Activated T-cell treated with anti-CD3 and anti-CD28 coated beads, Interleukin-2, amount 50 U/mL, for 48 hours (primary cell): Measurements from ENCODE around the gene ACTR3.

Experiments
- DNase-seq, 2 experiments: peaks; one replicate each; pipeline ENCODE4 v3.0.0-alpha.2; 2020

Gene ACTR3

DNA sequence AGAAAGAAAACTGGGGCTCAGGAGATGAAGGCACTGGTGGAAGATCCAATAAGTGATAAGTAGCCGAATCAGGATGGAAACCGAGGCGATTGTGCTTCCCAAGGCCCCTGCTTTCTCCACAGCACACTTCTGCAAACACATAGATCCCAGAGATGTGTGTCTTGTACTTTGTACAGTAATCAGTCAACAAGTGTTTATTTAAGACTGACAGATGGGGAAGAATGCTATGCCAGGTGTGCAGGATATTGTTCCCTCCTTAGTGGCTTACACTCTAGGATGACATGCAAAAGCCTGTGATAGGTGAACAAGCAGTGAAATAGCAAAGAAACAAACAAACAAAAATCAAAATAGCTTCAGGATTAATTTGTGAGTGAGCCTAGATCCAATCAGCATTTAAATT is 116.6 kb downstream of the ACTR3 start:
- DNase-seq = no peak

DNA sequence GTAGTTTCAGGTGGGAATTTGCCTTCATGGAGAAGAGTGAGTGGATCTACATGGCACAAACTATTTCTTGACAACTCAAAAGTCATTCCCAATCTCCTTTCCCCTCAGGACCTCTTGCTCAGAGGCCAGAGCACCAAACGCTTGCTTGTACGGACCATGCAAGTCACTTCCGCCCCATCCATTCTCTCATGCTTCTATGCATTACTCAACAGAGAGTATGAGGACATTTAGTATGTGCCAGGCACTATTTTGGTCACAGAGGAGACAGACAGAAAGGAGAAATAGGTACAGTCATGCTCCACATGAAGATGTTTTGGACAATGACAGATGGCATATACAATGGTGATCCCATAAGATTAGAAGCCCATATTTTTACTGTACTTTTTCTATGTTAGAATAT is 117.5 kb downstream of the ACTR3 start:
- DNase-seq = no peak

GRCh38 chr2:114008720-114009119 is 118.8 kb downstream of the ACTR3 start:
- DNase-seq = no peak

DNA sequence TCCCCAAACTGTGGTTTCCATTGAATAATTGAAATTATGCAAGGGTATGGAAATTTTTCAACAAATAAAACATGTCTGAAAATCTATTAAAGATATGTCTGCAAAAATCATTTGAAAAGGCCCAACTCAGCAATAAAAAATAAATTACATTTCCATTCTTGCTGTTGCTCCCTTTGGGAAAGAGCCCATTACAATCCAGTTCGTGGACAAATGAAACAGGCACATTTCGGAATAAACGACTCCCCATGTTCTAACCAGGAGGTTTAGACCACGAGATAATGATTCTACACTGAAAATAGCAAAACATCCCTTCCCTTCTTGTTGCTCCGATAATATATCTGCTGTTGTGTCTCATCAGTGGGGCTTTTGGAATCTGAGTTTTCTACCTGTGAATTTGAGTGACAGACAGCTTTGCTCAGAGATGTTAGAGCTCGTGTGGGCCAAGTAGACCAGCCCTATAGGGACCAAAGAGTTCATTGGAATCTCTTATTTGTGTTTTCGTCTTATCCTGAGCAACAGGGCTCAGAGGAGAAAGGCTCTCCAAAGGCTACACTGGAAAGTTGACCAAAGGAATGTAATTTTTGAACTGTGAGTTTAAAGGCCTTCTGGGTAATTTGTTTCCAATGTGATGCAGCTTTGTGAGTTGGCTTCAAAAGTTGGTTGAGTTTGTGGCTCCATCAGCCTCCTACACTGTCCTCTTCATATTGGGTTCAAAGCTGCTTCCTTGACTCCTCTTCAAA is 119.5 kb downstream of the ACTR3 start:
- no peak for DNase-seq

DNA sequence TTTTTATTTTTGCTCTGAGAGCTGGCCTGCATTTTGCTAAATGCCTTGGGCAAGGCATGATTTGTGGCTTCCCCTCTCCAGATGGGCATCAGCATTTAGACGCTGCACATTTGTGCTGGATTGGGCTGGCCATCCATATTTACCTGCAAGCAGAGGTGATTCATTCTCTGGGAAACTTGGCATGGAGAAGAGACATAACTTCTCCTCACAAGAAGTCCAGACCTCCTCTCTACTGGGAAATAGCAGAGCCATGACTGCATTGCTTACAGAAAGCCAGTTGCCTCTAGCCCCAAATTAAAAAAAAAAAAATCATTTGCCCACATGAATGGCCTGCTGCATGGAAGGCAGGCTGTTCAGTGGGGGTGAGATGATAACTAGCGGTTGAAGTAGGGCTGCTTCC is 120.1 kb downstream of the ACTR3 start:
- DNase-seq = no peak

GRCh38 chr2:114011713-114012112 is 121.8 kb downstream of the ACTR3 start:
- DNase-seq = no peak
